Suprapubic skin (tissue), 4 donors: Measurements from ENCODE around the gene DEFB112. TPM values are rescaled to one million over a fixed set of nuclear protein-coding genes. Genes with fewer than 3 reads are reported as not detected.

Experiments
- DNase-seq, 2 donors: peaks; one replicate each; pipeline ENCODE4 v3.0.0-alpha.2; 2019; ENCODE audit warnings: low spot score in 2 of 2
- H3K27ac ChIP-seq: fragments of 200-600 bp; sonication (generic); one replicate; pipeline ENCODE4 v1.5.1; 2019
- H3K27me3 ChIP-seq: fragments of 200-600 bp; sonication (generic); one replicate; pipeline ENCODE4 v1.5.1; 2019
- H3K36me3 ChIP-seq: fragments of 200-600 bp; sonication (generic); one replicate; pipeline ENCODE4 v1.5.1; 2019
- H3K4me1 ChIP-seq: fragments of 200-600 bp; sonication (generic); one replicate; pipeline ENCODE4 v1.5.1; 2019
- H3K4me3 ChIP-seq: fragments of 200-600 bp; sonication (generic); one replicate; pipeline ENCODE4 v1.5.1; 2019; ENCODE audit warnings: mild to moderate bottlenecking
- H3K9me3 ChIP-seq: fragments of 200-600 bp; sonication (generic); one replicate; pipeline ENCODE4 v1.5.1; 2019
- EP300 ChIP-seq: sonication (generic); formaldehyde crosslinking; IDR thresholded peaks from one replicate; pipeline ENCODE4 v1.6.1; 2017; ENCODE audit warnings: antibody characterized with exemption
- POLR2A ChIP-seq, 2 donors: fragments of 450-650 bp; IDR thresholded peaks; one replicate each; pipeline ENCODE4 v1.6.1; 2017; ENCODE audit warnings: antibody characterized with exemption in 2 of 2, mild to moderate bottlenecking in 2 of 2, moderate library complexity in 2 of 2
- POLR2AphosphoS5 ChIP-seq, 3 donors: sonication (generic); formaldehyde crosslinking; IDR thresholded peaks; one replicate each; pipeline ENCODE4 v1.6.1; 2017; ENCODE audit warnings: antibody characterized with exemption in 3 of 3
- WGBS: methylation state at CpG from one replicate; pipeline ENCODE4 v1.1.5; 2018; 5-methylcytosine and 5-hydroxymethylcytosine counted together
- total RNA-seq, 4 donors: library from RNA; depleted of rRNA; stranded (reverse); fragments of >200 nt; gene quantifications; one replicate each; pipeline ENCODE4 v1.1.0, GENCODE V29; 2016
- TF ChIP-seq, protein P1 (sequence below), 2 donors: fragments of 200-600 bp in 1 of 2; fragments of 450-650 bp in 1 of 2; sonication (generic) in 1 of 2; IDR thresholded peaks; one replicate each; pipeline ENCODE4 v1.5.1; 2016 to 2019; ENCODE audit warnings: antibody characterized with exemption in 2 of 2, mild to moderate bottlenecking in 1 of 2, moderate library complexity in 1 of 2

DEFB112 gene, protein sequence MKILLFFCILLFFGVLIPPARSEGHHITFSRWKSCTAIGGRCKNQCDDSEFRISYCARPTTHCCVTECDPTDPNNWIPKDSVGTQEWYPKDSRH
- not detected for total RNA-seq

DNA sequence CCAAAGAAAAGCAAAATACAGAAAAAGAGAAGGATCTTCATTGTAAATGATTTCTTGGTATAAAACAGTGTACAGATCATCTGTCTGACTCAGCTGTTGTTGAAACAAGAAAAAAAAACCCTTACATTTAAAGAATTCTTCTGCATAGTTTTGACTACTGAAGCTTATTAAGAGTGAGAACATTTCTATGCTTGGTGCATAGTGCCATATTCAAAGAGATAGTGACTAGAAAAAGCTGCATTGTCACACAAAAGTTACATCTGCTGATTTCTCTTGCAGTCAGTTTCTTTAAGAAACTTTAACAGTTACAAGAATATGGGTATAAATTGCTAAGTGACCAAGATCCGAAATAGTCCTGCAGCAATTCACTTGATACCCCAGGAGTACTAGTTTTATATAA, at the start of gene DEFB112:
TSS of gene DEFB112 (minus strand) at position 101 of the 400 bp plus-strand sequence. CDS start at position 41, 60 bp downstream.
- TF ChIP-seq POLR2AphosphoS5 (IDR thresholded peaks at IDR 0.05) = no peak
- no peak for TF ChIP-seq POLR2A (IDR thresholded peaks at IDR 0.05)
- TF ChIP-seq, protein P1, sequence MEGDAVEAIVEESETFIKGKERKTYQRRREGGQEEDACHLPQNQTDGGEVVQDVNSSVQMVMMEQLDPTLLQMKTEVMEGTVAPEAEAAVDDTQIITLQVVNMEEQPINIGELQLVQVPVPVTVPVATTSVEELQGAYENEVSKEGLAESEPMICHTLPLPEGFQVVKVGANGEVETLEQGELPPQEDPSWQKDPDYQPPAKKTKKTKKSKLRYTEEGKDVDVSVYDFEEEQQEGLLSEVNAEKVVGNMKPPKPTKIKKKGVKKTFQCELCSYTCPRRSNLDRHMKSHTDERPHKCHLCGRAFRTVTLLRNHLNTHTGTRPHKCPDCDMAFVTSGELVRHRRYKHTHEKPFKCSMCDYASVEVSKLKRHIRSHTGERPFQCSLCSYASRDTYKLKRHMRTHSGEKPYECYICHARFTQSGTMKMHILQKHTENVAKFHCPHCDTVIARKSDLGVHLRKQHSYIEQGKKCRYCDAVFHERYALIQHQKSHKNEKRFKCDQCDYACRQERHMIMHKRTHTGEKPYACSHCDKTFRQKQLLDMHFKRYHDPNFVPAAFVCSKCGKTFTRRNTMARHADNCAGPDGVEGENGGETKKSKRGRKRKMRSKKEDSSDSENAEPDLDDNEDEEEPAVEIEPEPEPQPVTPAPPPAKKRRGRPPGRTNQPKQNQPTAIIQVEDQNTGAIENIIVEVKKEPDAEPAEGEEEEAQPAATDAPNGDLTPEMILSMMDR (IDR thresholded peaks at IDR 0.05) = no peak
- TF ChIP-seq EP300 = no peak
- Histone ChIP-seq H3K4me1 (no peaks in the 10 kb centered on the region), H3K4me3 (no peak within 1 kb of the TSS), H3K9me3 (no peaks in the 10 kb centered on the region), H3K27ac (no peak within 1 kb of the TSS), H3K27me3 (no peaks in the 10 kb centered on the region), H3K36me3 (no peaks in the 10 kb centered on the region)
- DNase-seq = no peak
- WGBS = 77% methylated on average over 1 of the region's 1 CpG

DNA sequence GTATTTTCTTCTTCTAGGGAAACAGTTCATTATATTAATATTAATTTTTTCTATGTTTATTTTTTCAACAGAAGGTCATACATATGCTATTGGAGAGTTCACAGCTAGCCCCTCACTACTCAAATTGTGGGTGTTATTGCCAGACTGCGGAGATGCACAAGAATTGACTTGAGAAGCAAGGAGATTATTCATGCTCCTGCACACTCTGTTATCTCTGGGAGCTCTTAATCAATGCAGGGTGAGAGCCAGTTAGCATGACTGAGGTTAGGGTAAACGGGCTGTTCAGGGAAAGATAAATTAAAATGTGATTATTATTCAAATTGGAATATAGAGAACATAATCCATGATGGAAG, 48.9 kb upstream of the DEFB112 start:
- TF ChIP-seq, protein P1 (IDR thresholded peaks at IDR 0.05) = no peak
- TF ChIP-seq POLR2AphosphoS5 (IDR thresholded peaks at IDR 0.05) = no peak
- no peak for TF ChIP-seq POLR2A (IDR thresholded peaks at IDR 0.05)
- no peak for TF ChIP-seq EP300
- Histone ChIP-seq H3K36me3 (no peaks in the 10 kb centered on the region), H3K27ac (no peak overlapping the region), H3K9me3 (no peaks in the 10 kb centered on the region), H3K27me3 (no peaks in the 10 kb centered on the region), H3K4me1 (no peaks in the 10 kb centered on the region), H3K4me3 (no peak overlapping the region)
- WGBS = 33% methylated on average over 2 of the region's 2 CpGs
- no peak for DNase-seq

DNA sequence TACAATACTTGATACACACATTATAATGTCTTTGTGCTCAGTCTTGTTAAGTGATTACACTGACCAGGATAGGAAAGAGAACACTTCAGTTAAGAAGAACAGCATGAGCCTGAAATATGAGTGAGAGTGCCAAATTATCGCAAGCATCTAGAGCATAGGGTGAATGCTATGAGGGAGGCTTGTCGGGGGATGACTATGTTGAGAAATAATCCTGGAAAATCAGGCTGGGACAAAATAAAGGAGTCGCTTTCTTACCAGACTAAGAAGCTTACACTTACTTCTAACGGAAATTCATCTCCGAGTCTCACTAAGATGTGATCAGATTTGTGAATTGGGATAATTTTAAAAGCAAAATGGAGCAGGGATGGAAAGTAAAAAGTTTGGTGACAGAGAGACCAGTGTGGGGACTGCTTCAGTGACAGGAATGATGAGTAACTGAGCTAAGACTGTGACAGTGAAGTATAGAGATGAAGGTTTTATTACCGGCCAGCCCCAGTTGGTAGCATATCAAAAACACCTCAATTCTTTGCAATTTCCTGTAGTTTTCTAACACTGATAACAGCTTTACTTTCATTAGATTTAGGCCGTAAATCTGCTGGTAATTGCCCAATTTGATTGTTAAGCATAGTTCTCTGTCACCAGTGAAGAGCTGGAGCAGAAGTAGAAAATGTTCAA, 48.4 kb upstream of the DEFB112 start:
- Histone ChIP-seq H3K4me1 (no peaks in the 10 kb centered on the region), H3K27me3 (no peaks in the 10 kb centered on the region), H3K4me3 (no peak overlapping the region), H3K9me3 (no peaks in the 10 kb centered on the region), H3K36me3 (no peaks in the 10 kb centered on the region), H3K27ac (no peak overlapping the region)
- DNase-seq = no peak
- 60% methylated on average over 7 of the region's 7 CpGs for WGBS
- TF ChIP-seq EP300 (no peak), POLR2A (IDR thresholded peaks at IDR 0.05) (no peak), POLR2AphosphoS5 (IDR thresholded peaks at IDR 0.05) (no peak)
- TF ChIP-seq, protein P1 (IDR thresholded peaks at IDR 0.05) = no peak

DNA sequence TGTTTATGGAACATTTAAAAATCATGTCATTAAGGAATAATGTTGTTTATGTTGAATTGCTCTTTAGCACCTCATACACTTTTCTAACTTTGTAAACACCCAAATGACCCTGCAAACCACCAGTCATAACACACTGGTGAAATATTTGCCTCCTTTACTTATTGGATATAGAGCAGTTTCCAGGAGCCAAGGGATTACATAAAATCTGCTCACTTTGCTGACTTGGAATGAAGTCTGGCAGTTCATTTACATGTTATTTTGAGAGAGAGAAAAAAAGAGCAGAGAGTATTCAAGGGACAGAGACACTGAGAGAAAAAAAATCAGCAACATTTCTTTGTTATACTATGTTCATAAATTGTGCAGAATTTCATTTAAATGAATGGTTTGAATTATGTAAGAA, 46.6 kb upstream of the DEFB112 start:
- DNase-seq = no peak
- no peaks in the 10 kb centered on the region for H3K27me3 ChIP-seq

DNA sequence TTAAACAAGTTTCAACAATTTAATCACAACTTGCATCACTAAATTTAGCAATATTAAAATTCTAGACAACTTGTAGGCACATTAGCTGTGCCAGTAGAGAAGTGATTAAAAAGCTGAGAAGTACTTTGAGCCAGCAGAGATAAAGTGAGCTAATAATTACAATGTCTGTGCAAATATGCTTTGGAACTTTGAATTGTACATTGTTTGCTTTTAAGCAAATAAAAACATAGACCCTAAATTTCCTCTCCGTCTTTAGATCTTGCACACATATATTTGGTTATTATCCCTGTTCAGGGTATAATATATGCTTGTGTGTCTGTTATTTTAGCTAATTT, 44.2 kb upstream of the DEFB112 start:
- Histone ChIP-seq H3K9me3 (no peaks in the 10 kb centered on the region), H3K4me3 (no peak overlapping the region), H3K36me3 (no peaks in the 10 kb centered on the region), H3K27ac (no peak overlapping the region), H3K4me1 (no peaks in the 10 kb centered on the region), H3K27me3 (no peaks in the 10 kb centered on the region)
- DNase-seq = no peak
- TF ChIP-seq POLR2A (IDR thresholded peaks at IDR 0.05) (no peak), POLR2AphosphoS5 (IDR thresholded peaks at IDR 0.05) (no peak), EP300 (no peak)
- TF ChIP-seq, protein P1 (IDR thresholded peaks at IDR 0.05) = no peak
- WGBS = 52% methylated on average over 1 of the region's 1 CpG

More for the DNA sequence above, 46.6 kb upstream of the DEFB112 start:
- no peak for TF ChIP-seq EP300
- TF ChIP-seq POLR2AphosphoS5 (IDR thresholded peaks at IDR 0.05) = no peak
- no peak for TF ChIP-seq POLR2A (IDR thresholded peaks at IDR 0.05)
- TF ChIP-seq, protein P1 (IDR thresholded peaks at IDR 0.05) = no peak
- Histone ChIP-seq H3K4me1 (no peaks in the 10 kb centered on the region), H3K4me3 (no peak overlapping the region), H3K36me3 (no peaks in the 10 kb centered on the region), H3K9me3 (no peaks in the 10 kb centered on the region), H3K27ac (no peak overlapping the region)
